SK-N-DZ (cell line): Measurements from ENCODE around the gene FBXO8.

Source experiments
- DNase-seq: peaks from one replicate; pipeline ENCODE4 v3.0.0-alpha.2; 2015; ENCODE audit warnings: low spot score

FBXO8 gene

DNA sequence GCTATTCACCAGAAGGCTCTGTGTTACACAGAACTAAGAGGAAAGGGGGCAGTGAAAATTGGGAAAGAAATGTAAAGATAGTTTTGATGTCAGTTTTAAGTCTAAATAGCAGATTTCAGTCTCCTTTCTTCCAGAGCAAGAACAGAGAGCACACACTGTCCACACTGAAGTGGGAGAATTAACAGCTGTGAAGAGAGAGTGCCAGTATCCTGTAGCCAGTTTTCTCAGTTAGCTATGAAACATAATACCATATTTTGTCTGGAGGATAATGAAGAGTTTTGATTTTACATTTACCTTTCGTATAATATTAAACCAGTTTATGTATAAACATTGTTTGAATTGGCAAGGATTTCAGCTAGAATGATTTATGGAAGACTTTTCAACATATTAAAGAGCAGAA, 35.1 kb downstream of the FBXO8 start:
- DNase-seq: no peak

DNA sequence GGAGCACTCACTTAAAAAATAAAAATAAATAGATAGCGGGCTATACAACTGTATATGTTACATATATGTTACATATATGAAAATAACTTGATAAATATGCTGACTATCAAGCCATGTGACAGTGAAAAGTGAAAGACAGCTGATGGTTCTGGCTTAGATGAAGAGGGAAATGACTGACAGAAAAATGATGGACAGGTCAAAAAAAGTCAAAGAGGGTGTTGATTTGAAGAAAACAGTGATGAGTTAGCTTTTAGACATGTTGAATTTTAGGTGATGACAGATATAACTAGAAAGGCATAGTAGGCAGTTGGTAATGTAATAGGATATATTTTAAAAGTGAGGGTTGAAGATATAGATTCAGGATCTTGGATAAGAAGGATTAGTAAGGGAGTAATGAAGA, 37.8 kb downstream of the FBXO8 start:
- DNase-seq: no peak

DNA sequence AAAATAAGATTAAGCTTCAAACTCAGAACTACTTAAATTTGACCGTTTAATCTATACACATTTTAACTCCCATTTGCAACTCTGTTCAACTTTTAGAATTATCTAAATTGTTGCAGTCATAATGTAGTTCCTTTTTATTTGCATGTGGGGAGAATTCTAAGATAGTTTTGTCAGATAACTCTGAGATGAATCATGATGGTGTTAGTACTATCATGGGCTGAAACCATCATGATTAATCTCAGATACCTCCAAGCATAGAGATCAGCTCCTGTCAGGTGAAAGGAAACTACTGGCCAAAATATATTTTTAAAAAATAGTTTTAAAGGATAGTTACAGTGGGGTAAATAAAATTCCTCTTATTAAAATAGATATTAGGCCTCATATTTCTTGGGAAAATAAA, 39.0 kb downstream of the FBXO8 start:
- no peak for DNase-seq

DNA sequence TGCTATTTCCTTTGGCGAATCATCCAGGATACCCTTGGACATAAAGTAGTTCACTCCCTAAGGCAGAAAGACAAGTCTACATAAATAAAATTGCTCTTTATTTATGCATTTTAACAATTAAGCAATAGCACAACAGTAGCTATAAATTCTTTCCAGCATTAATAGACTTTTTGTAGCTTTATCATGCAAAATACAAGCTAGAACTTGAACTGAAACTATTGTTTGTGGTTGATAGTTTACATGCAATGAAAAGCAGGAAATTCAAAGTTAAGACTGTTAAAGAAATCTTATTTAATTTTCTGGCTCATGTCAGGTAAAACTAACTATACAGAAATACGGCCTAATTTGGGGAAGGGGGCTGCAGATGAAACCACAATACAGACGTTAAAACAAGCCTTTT, 42.3 kb downstream of the FBXO8 start:
- no peak for DNase-seq

DNA sequence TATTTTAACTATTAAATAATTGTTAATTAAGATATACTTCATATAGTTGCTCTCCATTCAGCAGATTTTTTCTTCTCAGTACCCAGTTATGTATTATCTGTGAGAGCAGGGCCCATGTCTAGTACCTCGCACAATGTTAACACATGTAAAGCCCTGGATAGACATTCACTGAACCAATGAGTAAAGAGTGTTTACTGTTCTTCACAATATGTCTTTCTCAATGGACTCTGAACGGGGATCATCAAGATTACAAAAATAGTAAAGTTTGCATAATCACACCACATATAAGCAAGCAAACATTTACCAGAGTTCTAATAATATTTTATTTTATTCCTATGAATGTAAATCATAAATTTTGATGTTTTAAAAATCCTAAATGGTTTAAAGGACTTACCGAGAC, 47.1 kb downstream of the FBXO8 start:
- DNase-seq: no peak

DNA sequence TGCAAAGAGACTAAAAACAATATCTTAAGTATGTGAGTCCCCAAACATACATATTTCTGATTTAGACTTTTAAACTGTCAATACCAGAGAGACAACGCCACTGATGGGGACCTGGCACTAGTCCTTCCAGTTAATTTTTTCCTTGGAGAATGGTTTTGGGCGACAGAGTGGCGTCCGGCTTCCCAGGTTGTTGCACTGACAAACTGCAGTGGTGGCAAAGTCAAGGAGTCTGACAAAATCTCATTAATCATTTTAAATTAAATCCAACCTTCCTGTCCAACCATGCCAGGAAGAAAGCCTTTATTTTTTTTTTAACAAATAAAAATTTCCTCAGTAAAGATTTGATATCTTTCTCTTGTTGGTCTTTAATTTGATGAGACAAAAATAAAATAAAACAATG, 52.8 kb downstream of the FBXO8 start:
- DNase-seq: peak; percentile 68

DNA sequence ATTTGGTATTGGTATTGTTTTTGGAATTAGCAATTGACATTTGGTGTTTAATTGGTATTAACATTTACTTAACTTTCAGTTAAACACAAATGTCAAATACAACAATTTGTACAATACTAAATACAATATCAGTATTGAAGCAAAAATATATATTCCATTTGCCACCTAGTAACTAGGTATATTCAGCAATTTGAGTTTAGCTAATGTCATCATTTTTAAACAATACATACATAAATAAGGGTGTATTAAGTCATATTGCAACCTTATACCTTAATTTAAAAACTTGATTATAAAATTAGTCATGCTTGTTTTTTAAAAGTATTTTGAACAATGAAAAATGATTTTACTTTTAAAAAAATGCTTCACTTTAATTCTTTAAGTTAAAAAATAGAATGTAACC, 53.3 kb downstream of the FBXO8 start:
- DNase-seq: no peak

DNA sequence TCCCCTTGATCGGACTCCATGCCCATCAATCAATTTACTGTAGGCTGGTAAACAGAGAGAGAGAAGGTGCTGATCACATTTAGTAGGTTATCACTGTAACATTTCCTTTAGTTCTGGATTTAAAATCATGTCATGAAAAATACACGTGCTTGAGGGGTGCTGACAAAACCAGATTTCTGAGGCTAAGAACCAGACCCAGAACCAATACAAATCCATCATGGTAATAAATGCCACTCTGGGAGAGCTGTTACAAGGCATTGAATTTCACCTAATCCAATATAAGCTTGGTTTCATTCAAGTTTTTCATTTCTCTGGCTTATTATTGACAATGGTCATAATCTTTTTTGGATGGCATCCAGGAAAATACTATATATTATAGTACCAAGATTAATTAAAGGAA, 54.5 kb downstream of the FBXO8 start:
- DNase-seq: peak; percentile 59

DNA sequence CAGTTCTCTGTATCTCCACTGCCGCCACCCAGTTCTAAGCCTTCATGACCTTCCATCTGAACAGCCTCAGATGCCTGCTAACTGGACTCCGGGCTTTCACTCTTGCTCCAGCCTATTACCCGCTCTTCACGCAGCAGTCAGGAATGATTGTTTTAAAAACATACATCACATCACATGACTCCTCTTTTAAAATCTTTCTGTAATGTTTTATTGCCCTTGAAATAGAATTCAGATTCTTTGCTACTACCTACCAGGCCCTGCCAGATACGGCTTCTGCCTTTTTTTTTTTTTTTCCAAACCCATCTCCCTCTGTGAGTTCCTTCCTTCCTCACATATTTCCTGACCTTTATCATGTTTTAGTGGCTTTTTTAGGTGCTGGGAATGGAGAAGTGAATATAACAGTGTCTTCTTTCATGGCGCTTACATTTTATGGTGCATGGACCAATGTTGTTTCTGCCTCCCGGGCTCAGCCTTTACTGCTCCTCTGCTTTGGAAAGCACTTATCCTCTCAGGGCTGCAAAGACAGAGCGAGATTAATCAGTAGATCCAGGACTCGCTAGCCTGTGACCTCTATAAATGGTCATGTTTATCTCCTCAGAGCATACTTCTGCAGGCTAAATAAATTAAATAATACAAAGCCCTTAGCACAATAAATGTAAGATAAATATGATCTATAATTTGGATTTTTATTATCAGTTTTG, 58.0 kb downstream of the FBXO8 start:
- peak; percentile 55 for DNase-seq

DNA sequence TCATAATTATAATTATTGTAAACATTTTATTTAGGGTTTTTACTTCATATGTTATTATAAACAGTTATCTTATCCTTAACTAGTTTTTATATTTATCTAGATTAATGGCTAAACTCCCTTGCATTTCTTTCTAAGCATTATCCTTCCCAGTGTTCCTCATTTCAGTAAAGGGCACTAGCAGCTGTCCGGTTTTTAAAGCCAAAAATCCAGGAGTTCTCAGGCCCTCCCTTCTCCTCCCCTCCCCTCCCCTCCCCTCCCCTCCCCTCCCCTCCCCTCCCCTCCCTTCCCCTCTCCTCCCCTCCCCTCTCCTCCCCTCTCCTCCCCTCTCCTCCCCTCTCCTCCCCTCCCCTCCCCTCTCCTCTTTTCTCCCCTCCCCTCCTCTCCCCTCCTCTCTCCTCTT, 58.9 kb downstream of the FBXO8 start:
- DNase-seq: no peak

DNA sequence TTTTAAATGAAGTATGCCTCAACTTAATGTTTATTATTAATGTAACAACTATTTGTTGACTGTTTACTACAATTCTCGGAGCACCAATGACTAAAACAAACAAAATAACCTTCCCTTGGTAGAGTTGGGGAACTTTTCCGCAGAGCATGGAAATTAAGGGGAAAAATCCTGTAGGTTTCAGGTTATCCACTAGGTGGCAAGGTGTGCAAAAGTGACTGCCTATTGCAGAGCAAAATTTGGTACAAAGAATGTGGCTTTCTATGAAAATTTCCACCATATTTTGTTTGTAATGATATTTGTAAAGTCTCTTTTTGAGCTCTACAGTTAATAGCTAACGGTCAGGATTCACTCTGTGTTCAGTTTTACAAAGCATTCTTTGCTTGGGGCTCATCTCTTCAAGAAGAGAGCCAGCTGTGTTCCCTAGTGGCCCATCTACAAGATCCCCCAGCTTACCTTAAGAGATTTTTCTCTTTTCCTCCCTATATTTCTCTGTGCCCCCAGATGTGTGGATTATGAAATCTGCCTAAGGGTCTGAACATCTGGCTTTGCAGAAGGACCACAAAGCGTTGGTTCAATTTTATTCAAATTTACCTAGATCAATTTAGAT, 61.1 kb downstream of the FBXO8 start:
- no peak for DNase-seq

DNA sequence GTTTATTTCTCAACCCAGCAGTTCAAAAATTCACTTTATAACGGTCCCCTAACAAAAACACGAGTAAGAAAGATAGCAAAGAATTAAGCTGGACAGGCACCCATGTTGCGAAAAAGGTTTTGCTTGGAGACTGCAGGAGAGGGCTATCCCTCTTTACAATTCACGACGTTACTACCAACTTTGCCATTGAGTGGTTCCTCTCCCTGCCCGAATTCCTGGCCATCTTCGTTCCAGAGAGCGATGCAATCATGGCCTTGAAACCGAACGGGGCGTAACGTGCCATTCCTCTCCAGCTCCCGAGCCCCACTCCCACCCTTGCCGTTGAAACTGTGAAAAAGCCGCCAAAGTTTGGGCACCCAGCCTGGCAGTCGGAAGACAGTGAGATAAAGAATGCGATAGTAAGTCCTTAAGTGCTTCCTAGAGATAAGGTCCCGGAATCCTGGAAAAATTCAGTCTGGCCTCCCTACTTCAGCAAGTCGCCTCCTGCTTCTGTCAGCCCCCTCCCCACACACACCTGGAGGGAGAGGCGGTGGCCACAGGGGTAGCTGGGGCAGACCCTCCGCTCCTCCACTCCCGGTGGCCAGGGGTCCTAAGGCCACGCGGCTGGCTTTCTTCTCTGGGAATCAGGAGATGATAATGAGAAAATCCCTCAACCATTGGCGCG, 65.2 kb downstream of the FBXO8 start:
- DNase-seq: peak; percentile 70

DNA sequence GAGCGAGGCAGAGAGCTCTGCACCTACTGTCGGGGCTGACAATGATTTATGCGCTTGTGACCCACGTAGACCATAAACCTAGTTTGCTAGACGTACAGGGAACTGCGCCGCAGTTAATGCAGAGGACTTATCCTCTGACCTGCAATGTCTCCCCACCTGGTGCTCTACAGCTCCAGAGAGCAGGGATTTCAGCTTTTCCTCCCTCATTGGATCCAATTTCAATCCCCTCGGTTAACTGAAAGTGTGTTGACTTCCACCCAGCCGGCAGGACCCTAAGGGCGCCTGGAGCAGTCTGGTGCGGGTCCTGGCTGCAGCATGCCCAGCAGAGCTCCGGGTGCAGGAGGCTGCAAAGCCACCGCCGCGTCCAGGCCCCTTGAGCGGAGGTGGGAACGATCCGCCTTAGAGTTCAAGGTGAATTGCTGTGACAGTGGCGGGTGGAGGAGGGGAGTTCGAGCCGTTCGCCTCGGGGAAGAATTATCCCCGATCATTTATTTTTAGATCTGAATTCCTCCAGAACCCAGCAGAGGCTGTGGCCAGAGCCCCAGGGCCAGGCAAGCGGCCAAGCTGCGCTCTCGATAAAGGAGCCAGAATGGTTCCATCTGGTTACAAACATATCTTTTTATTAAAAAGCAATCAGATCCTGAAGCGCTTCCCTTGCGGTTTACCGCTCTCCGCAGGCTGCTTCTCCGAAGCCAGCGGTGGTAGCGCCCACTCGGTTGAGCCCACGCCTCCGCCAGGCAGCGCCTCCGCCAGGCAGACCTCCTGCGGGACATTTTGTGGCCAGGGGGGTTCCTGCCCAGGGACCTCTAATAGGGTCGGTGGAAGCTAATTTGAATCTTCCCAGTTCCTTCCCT, 66.0 kb downstream of the FBXO8 start:
- peak; percentile 85 for DNase-seq

DNA sequence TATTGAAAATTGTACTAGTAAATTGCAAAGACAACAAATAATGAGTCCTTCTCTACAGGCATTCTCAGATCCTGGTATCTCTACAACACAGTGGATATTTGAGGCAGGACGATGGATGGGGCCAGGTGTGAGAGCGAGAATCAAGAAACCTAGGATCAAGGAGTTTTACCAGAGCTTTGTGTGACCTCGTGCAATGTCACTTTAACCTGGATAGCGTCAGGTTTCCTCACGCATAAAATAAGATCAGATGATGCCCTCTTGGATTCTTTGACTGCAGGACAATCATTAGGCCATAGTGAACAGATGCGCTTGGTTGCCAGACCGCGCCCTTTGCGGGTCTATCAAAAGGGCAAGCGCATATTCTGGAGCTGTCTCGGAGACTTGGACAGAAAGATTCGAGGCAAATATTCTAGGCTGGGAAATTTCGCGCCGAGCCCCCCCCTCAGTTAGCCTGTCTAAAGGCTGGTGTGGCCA, 66.6 kb downstream of the FBXO8 start:
- no peak for DNase-seq

DNA sequence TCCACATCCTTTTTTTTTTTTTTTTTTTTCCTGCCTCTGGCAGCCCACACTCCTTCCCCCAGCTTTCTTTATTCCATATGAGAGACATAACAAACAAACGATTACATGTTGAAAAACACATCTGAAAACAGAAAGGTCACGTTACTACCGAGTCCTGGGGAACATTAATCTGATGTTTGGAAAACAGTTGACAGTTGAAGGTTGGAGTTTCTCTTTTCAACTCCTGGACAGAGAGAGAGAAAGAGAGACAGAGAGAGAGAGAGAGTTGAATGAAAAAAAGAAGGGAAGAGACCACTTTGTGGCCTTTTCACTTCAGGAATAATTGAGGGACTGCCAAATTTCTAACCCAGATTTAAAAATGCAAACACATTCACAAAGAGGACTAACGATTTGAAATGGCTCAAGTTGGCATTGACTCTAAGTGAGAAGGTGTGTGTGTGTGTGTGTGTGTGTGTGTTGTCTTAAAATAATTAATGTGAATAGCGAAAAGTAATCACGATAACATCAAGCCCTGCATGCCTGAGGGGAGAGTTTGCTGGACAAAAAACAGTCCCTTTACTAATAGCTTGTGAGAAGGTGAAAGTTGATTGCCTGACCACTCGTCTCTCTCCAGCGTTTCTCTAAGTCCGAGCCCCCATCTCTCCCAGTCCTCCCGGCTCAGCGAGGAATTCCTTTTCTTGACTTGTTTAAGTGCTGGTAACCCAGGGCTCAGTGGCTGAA, 67.3 kb downstream of the FBXO8 start:
- DNase-seq: peak; percentile 70

DNA sequence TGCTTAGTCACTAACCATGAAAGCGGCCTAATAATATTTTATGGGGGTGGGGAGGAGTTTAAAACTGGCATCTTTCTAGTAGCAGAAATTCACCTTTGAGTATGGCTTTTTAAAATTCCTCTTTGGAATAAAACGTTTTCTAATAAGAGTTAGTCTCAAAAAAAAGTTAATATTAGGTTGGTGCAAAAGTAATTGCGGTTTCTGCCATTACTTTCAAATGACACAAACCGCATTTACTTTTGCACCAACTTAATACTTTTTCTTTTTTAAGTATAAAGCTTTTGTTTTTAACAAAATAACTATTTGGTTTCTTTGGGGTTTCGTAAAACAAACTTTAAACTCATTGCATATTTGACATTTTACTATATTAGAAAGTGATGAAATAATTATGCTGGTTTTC, 68.4 kb downstream of the FBXO8 start:
- DNase-seq: no peak

DNA sequence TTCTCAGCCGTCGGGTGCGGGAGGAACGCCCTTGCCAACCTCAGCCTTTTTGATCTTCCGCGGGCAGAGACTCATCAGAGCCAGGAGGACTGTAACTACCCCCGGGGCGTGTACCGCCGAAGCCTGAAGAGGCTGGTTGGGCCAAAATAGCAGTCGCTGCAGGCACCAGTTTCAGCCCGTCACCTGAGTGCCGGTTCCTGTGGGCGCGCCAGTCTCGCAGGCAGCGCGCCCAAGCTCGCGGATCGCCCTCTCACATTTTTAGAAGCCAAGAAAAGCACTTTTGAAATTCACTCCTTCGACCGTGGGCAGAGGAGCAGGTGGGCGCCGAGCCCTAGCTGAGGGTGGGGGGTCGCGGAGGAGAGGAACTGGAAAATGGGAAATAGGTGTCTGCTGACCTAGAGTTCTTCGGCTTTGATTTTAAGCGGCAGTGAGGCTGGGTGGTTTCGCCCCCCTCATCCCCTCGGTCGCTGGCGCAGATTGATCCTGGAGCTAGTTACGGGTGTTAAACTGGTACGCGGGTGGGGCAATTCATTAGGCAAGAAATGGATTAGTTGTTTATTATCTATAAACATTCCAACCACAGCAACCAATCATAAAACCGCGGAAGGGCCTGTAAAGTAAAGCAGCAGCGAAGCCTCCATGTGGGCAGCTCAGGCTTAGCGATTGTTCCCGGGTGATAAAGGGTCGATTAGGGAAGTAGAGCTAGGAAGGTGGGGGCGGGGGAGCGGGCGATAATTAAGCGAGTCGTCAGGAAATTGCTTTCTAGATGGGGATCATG, 69.2 kb downstream of the FBXO8 start:
- no peak for DNase-seq

DNA sequence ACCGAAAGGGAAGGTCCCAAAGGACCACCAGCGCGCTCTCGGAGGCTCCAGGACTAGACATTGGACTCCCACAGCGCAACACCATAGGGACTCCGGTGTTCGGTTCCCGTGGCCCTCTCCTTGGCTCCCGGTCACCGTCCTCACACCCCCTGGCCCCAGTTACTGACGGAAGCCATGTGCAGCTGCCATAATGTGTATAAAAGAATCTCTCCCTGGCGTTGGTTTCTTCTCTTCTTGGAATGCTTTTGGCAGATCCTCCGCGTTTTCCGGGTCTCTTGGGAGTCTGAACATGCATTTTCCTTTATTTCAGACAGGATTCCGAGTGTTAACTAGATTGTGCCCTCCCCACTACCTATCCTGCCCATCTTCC, 69.8 kb downstream of the FBXO8 start:
- DNase-seq: no peak

DNA sequence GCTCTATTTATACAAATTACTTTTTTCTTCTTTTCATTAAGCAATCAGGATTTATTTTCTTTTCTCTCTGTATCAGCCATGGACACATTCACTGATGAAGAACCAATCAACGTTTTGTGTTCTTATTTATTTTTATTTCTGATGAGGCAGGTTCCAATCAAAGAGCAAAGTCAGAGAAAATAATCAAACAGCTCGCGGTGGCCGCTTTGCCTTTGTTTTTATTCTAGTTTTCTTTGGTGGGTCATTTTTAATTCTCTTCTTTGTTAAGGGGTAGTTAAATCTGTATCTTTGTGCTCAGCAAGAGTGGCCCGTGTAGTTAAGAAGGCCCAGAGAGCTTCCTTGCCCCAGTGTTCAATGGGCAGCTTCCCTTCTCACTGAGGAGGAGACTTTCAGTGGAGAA, 71.4 kb downstream of the FBXO8 start:
- DNase-seq: no peak

DNA sequence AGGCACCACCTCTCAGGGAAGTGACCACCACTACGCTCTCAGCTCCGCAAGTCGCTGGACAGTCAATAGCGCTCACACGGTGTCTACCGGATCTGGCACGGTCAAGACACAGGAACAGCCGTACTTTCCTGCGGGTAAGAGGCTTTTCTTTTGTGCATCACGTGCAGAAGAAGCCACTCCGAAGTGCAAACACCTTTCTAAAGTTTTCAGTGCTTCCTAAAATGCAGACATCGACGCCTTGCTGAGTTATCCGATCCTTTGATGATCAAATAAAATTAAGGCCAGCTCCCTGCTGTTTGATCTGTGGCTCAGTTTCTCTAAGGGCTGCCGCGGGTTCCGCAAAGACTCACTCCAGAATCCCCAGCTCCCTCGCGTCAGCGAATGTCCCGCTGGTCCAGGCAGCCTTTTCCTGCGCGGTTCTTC, 71.8 kb downstream of the FBXO8 start:
- no peak for DNase-seq
